Fibroblast of pulmonary artery (primary cell): ENCODE results near the gene PIGV.

Experiments
- DNase-seq: peaks from one replicate; pipeline ENCODE4 v3.0.0-alpha.2; 2010; ENCODE audit warnings: low read depth
- H3K4me3 ChIP-seq: replicated peaks from 2 replicates; pipeline ENCODE4 v1.5.1; 2011; ENCODE audit warnings: low read depth, mild to moderate bottlenecking, control low read depth, low read length, moderate library complexity
- TF ChIP-seq, protein P1 (sequence below): IDR thresholded peaks from 2 replicates; pipeline ENCODE4 v1.5.1; 2011; ENCODE audit warnings: mild to moderate bottlenecking, control low read depth, low read length, inconsistent platforms; ENCODE audit errors: missing control alignments

The PIGV gene

DNA sequence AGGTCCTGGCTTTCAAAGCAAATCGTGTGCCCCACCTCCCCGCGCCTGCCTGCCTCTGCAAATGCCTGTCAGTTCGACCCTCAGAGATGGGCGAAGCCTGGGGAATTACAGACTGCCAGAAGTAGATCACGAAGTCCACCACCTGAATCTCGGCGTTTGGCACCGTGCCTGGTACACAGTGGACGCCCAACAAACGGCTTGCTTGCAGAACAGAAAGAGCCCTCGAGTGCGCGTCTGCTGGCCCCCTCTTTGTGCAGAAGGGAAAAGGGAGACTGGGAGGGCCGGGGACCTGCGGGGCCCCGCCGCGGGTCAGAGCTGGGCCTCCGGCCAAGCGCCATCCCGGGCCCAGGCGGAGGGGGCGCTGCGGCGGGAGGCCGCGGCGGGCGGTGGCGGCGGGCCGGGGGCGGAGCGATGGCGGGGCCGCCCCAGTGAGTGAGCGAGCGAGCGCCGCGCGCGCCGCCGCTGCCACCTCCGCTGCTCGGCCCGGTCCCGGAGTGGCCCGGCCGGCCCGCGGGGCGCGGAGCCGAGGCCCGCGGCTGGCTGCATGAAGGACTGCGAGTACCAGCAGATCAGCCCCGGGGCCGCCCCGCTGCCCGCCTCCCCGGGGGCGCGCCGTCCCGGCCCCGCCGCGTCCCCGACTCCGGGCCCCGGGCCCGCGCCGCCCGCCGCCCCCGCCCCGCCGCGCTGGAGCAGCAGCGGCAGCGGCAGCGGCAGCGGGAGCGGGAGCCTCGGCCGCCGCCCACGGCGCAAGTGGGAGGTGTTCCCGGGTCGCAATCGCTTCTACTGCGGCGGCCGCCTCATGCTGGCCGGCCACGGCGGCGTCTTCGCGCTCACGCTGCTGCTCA is 38.7 kb downstream of the PIGV start, which contains the start of gene ZDHHC18:
Gene ZDHHC18 (plus strand): TSS at position 428 of the 845 bp plus-strand sequence. CDS start 117 bp downstream, at position 545.
- TF ChIP-seq, protein P1, sequence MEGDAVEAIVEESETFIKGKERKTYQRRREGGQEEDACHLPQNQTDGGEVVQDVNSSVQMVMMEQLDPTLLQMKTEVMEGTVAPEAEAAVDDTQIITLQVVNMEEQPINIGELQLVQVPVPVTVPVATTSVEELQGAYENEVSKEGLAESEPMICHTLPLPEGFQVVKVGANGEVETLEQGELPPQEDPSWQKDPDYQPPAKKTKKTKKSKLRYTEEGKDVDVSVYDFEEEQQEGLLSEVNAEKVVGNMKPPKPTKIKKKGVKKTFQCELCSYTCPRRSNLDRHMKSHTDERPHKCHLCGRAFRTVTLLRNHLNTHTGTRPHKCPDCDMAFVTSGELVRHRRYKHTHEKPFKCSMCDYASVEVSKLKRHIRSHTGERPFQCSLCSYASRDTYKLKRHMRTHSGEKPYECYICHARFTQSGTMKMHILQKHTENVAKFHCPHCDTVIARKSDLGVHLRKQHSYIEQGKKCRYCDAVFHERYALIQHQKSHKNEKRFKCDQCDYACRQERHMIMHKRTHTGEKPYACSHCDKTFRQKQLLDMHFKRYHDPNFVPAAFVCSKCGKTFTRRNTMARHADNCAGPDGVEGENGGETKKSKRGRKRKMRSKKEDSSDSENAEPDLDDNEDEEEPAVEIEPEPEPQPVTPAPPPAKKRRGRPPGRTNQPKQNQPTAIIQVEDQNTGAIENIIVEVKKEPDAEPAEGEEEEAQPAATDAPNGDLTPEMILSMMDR = no peak
- H3K4me3 ChIP-seq = peak within 1 kb of the TSS; percentile 67
- DNase-seq = peak; percentile 49

DNA sequence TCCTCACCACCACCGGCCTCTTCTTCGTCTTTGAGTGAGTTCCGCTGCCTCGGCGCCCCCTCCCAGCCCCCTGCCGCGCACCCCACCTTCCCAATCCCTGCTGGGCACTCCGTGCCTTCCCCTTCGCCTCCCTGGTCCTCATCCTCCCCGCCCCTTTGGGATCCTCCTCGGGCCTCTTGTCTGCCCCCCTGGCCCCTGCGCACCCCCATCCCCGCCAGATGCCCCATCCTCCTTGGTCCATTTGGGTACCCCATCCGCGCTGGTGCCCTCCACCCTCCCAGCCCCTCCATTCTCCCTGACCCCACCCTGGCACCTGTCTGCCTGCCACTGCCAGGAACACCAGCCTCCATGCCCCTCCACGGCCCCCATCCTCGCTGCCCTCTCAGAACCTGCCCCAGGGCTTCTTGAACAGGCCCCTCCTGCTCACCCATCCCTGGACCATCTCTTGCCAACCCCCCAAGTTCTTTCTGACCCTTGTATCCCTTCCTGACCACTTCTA is 39.4 kb downstream of the PIGV start:
- peak overlapping the region; percentile 67 for H3K4me3 ChIP-seq
- DNase-seq = no peak
- TF ChIP-seq, protein P1 = no peak

DNA sequence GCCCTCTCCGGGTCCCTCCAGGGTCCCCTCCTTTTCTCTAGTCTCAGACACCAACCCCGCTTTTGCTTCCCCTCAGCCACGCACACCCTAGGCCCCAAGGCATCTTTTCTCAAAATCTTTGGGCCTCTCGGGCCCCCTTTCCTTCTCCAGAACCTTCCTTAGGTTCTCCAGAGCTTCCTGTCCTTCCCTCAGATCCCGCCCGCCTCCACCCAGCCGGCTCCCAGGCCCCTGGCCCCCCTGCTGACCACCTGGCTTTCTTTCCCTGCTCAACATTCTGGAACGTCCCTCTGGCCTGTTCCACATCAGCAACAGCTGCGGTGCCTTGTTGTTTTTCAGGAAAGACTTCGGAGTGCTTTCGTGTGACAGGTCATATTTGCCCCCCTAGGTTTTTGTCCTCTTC is 39.9 kb downstream of the PIGV start:
- peak overlapping the region; percentile 67 for H3K4me3 ChIP-seq
- TF ChIP-seq, protein P1 = no peak
- no peak for DNase-seq

DNA sequence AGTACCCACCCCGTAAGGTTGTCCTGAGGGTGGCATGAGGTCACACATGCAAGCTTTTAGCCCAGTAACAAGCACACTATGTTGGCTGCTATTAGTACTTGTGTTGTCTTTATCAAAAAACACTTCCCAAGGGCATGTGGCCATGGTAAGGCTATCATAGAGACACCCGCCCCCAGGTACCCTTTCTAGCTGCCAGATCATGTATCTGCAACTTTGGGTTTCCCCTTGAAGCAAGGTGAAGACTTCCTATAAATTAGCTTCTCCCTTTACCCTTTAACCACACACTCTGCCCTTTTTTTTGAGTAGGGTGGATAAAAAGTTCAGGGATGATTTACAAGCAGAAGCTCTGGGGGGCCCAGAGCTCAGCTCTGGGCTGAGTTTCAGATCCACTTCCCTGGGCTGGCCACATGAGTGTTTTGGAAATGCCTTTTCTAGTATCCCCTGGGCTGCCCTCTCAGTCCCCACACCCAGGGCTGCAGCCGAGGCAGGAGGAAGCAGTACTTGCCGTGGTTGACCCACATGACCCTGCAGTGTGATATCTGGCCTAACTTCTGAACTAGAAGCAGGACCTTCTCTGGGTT is 40.8 kb downstream of the PIGV start:
- no peak overlapping the region for H3K4me3 ChIP-seq
- TF ChIP-seq, protein P1 = no peak
- no peak for DNase-seq

DNA sequence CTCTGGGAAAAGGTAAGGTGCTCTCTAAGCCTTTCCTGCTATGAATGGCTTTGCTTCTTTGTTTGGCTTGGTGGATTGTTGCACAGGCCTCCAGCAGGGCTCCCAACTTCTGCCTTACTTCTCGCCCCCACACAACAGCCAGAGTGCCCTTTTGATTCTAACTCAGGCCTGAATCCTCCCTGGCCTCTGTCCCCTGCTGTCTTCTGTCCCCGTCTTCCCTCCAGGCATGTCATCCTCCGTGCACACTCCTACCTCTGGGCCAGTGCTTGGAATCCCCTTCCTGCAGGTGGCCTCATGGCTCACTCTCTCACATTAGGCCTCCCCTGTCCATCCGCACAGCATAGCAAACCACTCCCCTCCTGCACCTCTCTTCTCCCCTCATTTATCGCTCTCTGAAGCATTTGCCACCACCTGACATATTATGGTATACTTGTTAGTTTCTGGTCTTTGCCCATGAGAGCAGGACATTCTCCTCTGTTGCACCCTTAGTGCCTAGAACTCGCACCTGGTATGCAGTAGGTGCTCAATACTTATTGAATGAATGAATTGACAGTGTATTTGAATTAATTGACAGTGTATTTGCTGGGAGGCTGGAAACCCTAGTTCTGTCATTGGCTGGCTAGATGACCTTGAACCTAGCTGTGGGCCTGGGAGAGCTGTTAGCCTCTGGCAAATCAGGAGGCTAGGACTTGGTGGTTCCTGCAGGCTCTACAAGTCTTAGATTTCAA is 41.6 kb downstream of the PIGV start:
- no peak for DNase-seq
- TF ChIP-seq, protein P1 = no peak
- H3K4me3 ChIP-seq = no peak overlapping the region

DNA sequence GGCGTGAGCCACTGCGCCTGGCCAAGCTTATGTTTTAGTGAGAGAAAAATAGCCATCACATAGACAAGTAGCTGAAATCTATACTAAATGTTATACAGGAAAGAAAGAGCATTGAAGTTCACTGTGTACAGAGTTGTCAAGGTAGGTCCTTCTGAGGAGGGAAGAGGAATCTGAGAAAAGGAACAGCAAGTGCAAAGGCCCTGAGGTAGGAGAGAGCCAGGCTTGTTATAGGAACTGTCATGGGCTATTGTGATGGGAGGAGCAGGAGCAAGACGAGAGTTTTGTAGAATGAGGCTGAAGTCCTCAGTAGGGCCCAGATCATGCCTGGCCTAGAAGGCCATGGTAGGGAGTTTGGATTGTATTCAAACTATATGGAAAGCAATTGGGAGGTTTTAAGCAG is 43.3 kb downstream of the PIGV start:
- no peak for DNase-seq

More for the DNA sequence above, 43.3 kb downstream of the PIGV start:
- TF ChIP-seq, protein P1 = no peak
- H3K4me3 ChIP-seq = no peak overlapping the region
